NCI-H524 treated with DMSO at 0.1 percent for 48 hours (cell line): ENCODE measurements around the gene CA4.

Experiments used
- DNase-seq: peaks from one replicate; lab custom pipeline; 2025; lab: John Stamatoyannopoulos, UW

The CA4 gene

GRCh38 chr17:60155815-60156214 is 6.0 kb downstream of the CA4 start:
- DNase-seq, result no peak

GRCh38 chr17:60156746-60157145 is 7.0 kb downstream of the CA4 start:
- no peak for DNase-seq

GRCh38 chr17:60157487-60158040 is 7.8 kb downstream of the CA4 start:
- no peak for DNase-seq

GRCh38 chr17:60158751-60159478 is 9.1 kb downstream of the CA4 start:
- no peak for DNase-seq

- DNase-seq, result no peak
Observed at GRCh38 chr17:60159479-60159866, 9.7 kb downstream of the CA4 start.

GRCh38 chr17:60160829-60161501 is 11.2 kb downstream of the CA4 start:
- DNase-seq, result no peak

GRCh38 chr17:60161598-60162330 is 12.0 kb downstream of the CA4 start:
- DNase-seq, result no peak

GRCh38 chr17:60163108-60163784 is 13.5 kb downstream of the CA4 start:
- DNase-seq, result no peak

- DNase-seq, result no peak
Observed at GRCh38 chr17:60164164-60164563, 14.4 kb downstream of the CA4 start.

- DNase-seq, result no peak
Observed at GRCh38 chr17:60164697-60165096, 14.9 kb downstream of the CA4 start.

- DNase-seq, result no peak
Observed at GRCh38 chr17:60165223-60165622, 15.4 kb downstream of the CA4 start.

- no peak for DNase-seq
Observed at GRCh38 chr17:60165971-60166370, 16.2 kb downstream of the CA4 start.

- no peak for DNase-seq
Observed at GRCh38 chr17:60167065-60167741, 17.4 kb downstream of the CA4 start.

- no peak for DNase-seq
Observed at GRCh38 chr17:60168654-60169053, 18.9 kb downstream of the CA4 start.

- no peak for DNase-seq
Observed at GRCh38 chr17:60169921-60170817, 20.4 kb downstream of the CA4 start.

GRCh38 chr17:60170835-60171752 is 21.3 kb downstream of the CA4 start:
- DNase-seq, result no peak

GRCh38 chr17:60171753-60172079 is 21.9 kb downstream of the CA4 start:
- no peak for DNase-seq

GRCh38 chr17:60173304-60173819 is 23.6 kb downstream of the CA4 start:
- DNase-seq, result no peak

GRCh38 chr17:60174035-60174434 is 24.3 kb downstream of the CA4 start:
- DNase-seq, result no peak
